ENCODE measurements around the gene BCKDHA.

The BCKDHA gene

GRCh38 chr19:41353466-41354342 is 43.9 kb upstream of the BCKDHA start, which contains the start of gene TGFB1:
TGFB1 (minus strand) TSS chr19:41353922; CDS start chr19:41353044, 878 bp downstream.
- peak; percentile 90 for TF ChIP-seq CTCF (IDR thresholded peaks at IDR 0.05; ENCODE audit: low read depth, low read length, missing control alignments)

GRCh38 chr19:41354343-41354953 is 43.2 kb upstream of the BCKDHA start:
- Histone ChIP-seq H3K4me3 (ENCODE audit: low read depth, low read length) (peak overlapping the region; percentile 89), H3K27me3 (replicated peaks) (no peaks in the 10 kb centered on the region), H3K27ac (no peak overlapping the region), H3K36me3 (replicated peaks) (no peaks in the 10 kb centered on the region)
- no peak for TF ChIP-seq CTCF (IDR thresholded peaks at IDR 0.05; ENCODE audit: low read depth, low read length, missing control alignments)
- in situ Hi-C loops (cut with HindIII; ENCODE audit: low pct_ligation_motif_present, low sequenced_read_pairs), result no loop called here
- DNase-seq, result no peak

More at GRCh38 chr19:41353466-41354342, 43.9 kb upstream of the BCKDHA start, which contains the start of gene TGFB1:
- in situ Hi-C loops (cut with HindIII; ENCODE audit: low pct_ligation_motif_present, low sequenced_read_pairs), result no loop called here
- Histone ChIP-seq H3K4me3 (ENCODE audit: low read depth, low read length) (peak within 1 kb of the TSS; percentile 89), H3K27me3 (replicated peaks) (no peaks in the 10 kb centered on the region), H3K27ac (peak within 1 kb of the TSS; percentile 68), H3K36me3 (replicated peaks) (peaks cover 6% of the 10 kb centered on the region)
- DNase-seq, result peak; percentile 78

GRCh38 chr19:41355035-41355434 is 42.6 kb upstream of the BCKDHA start:
- Histone ChIP-seq H3K36me3 (replicated peaks) (no peaks in the 10 kb centered on the region), H3K27me3 (replicated peaks) (no peaks in the 10 kb centered on the region), H3K27ac (no peak overlapping the region), H3K4me3 (ENCODE audit: low read depth, low read length) (no peak overlapping the region)
- TF ChIP-seq CTCF (IDR thresholded peaks at IDR 0.05; ENCODE audit: low read depth, low read length, missing control alignments), result no peak
- in situ Hi-C loops (cut with HindIII; ENCODE audit: low pct_ligation_motif_present, low sequenced_read_pairs), result no loop called here
- no peak for DNase-seq

GRCh38 chr19:41355802-41356201 is 41.8 kb upstream of the BCKDHA start:
- TF ChIP-seq CTCF (IDR thresholded peaks at IDR 0.05; ENCODE audit: low read depth, low read length, missing control alignments), result no peak
- in situ Hi-C loops (cut with HindIII; ENCODE audit: low pct_ligation_motif_present, low sequenced_read_pairs), result no loop called here
- no peak overlapping the region for H3K27ac ChIP-seq
- no peaks in the 10 kb centered on the region for H3K27me3 ChIP-seq (replicated peaks)
- H3K36me3 ChIP-seq (replicated peaks), result no peaks in the 10 kb centered on the region
- H3K4me3 ChIP-seq (ENCODE audit: low read depth, low read length), result no peak overlapping the region
- no peak for DNase-seq

GRCh38 chr19:41356984-41357739 is 40.5 kb upstream of the BCKDHA start:
- no peak for TF ChIP-seq CTCF (IDR thresholded peaks at IDR 0.05; ENCODE audit: low read depth, low read length, missing control alignments)
- no peak for DNase-seq
- Histone ChIP-seq H3K27ac (no peak overlapping the region), H3K36me3 (replicated peaks) (no peaks in the 10 kb centered on the region), H3K27me3 (replicated peaks) (no peaks in the 10 kb centered on the region), H3K4me3 (ENCODE audit: low read depth, low read length) (no peak overlapping the region)
- in situ Hi-C loops (cut with HindIII; ENCODE audit: low pct_ligation_motif_present, low sequenced_read_pairs), result no loop called here

Measured in brain microvascular endothelial cell (primary cell).